ENCODE data around the gene SCAI.

DNA sequence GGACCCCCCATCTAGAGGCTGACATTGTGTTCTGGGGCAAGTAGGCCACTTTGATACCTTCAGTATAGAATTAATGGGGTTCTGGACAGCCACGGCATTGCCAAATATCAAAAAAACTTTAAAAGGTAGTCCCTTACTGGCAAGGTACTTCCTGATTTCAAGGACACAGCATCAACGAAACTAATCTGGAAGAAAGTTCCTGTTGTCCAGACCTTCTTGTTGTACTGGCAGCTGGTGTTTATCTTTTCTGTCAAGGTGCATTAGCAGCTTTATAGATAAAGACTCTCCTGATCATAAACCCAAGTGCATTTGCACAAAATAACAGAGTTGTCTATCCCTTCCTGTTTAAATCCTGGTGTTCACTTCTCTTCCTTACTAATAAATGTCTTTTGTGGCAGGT, 178.7 kb downstream of the SCAI start:
- TF ChIP-seq, protein P1, sequence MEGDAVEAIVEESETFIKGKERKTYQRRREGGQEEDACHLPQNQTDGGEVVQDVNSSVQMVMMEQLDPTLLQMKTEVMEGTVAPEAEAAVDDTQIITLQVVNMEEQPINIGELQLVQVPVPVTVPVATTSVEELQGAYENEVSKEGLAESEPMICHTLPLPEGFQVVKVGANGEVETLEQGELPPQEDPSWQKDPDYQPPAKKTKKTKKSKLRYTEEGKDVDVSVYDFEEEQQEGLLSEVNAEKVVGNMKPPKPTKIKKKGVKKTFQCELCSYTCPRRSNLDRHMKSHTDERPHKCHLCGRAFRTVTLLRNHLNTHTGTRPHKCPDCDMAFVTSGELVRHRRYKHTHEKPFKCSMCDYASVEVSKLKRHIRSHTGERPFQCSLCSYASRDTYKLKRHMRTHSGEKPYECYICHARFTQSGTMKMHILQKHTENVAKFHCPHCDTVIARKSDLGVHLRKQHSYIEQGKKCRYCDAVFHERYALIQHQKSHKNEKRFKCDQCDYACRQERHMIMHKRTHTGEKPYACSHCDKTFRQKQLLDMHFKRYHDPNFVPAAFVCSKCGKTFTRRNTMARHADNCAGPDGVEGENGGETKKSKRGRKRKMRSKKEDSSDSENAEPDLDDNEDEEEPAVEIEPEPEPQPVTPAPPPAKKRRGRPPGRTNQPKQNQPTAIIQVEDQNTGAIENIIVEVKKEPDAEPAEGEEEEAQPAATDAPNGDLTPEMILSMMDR (IDR thresholded peaks at IDR 0.05 in 8 of 11, conservative IDR thresholded peaks at IDR 0.05 in 3 of 11): no peak
- TF ChIP-seq POLR2AphosphoS5 (IDR thresholded peaks at IDR 0.05): no peak
- TF ChIP-seq POLR2A (IDR thresholded peaks at IDR 0.05): no peak

Data from spleen (tissue), 7 donors.